Measurements from ENCODE around the gene GBX1.

The GBX1 gene

GRCh38 chr7:151138153-151138851 lies 29.2 kb downstream of the GBX1 start:
- FAIRE-seq, result no peak

- no peak for FAIRE-seq
These were observed 29.7 kb downstream of the GBX1 start for GRCh38 chr7:151137791-151138152.

- no peak for FAIRE-seq
These were observed 30.3 kb downstream of the GBX1 start for GRCh38 chr7:151137076-151137675.

GRCh38 chr7:151135866-151136843 lies 31.3 kb downstream of the GBX1 start:
- FAIRE-seq, result no peak

GRCh38 chr7:151135525-151135845 lies 32.0 kb downstream of the GBX1 start:
- FAIRE-seq, result no peak

- FAIRE-seq, result no peak
These were observed 32.6 kb downstream of the GBX1 start for GRCh38 chr7:151134743-151135524.

- FAIRE-seq, result no peak
These were observed 33.3 kb downstream of the GBX1 start for GRCh38 chr7:151133986-151134742.

- FAIRE-seq, result no peak
These were observed 34.1 kb downstream of the GBX1 start for GRCh38 chr7:151133266-151133985.

- FAIRE-seq, result no peak
These were observed 34.9 kb downstream of the GBX1 start for GRCh38 chr7:151132461-151133205.

- no peak for FAIRE-seq
These were observed 35.8 kb downstream of the GBX1 start for GRCh38 chr7:151131592-151132293.

GRCh38 chr7:151131224-151131591 lies 36.3 kb downstream of the GBX1 start:
- no peak for FAIRE-seq

GRCh38 chr7:151130741-151131157 lies 36.7 kb downstream of the GBX1 start:
- no peak for FAIRE-seq

- no peak for FAIRE-seq
These were observed 37.4 kb downstream of the GBX1 start for GRCh38 chr7:151129960-151130591.

GRCh38 chr7:151129117-151129959 lies 38.2 kb downstream of the GBX1 start:
- no peak for FAIRE-seq

GRCh38 chr7:151128716-151129115 lies 38.8 kb downstream of the GBX1 start:
- FAIRE-seq, result no peak

- FAIRE-seq, result no peak
These were observed 39.4 kb downstream of the GBX1 start for GRCh38 chr7:151128144-151128543.

GRCh38 chr7:151126491-151127137 lies 40.9 kb downstream of the GBX1 start:
- no peak for FAIRE-seq

GRCh38 chr7:151125846-151126481 lies 41.5 kb downstream of the GBX1 start:
- FAIRE-seq, result no peak
